ENCODE measurements around the gene FGFBP2.

The FGFBP2 gene

GRCh38 chr4:15929540-15929939 is 33.4 kb downstream of the FGFBP2 start:
- no peaks in the 10 kb centered on the region for H3K4me1 ChIP-seq (ENCODE audit: insufficient read depth, low read length, poor library complexity, severe bottlenecking)
- no peak overlapping the region for H2AFZ ChIP-seq (ENCODE audit: low read length)
- TF ChIP-seq CTCF (conservative IDR thresholded peaks at IDR 0.05; ENCODE audit: low read length) (no peak), EZH2phosphoT487 (IDR thresholded peaks at IDR 0.05; ENCODE audit: borderline replicate concordance) (no peak)
- H3K9me3 ChIP-seq (ENCODE audit: insufficient read depth, low read depth, low read length), result no peaks in the 10 kb centered on the region
- no peak overlapping the region for H3K4me2 ChIP-seq (ENCODE audit: low read depth, low read length, poor library complexity, severe bottlenecking)
- H3K4me3 ChIP-seq (ENCODE audit: low read length, poor library complexity, severe bottlenecking), result no peak overlapping the region
- no peaks in the 10 kb centered on the region for H3K79me2 ChIP-seq (ENCODE audit: insufficient read depth, low read length)
- H3K9ac ChIP-seq (ENCODE audit: low read depth, low read length, poor library complexity, severe bottlenecking), result no peak overlapping the region
- no peaks in the 10 kb centered on the region for H3K36me3 ChIP-seq (ENCODE audit: insufficient read depth, low read length)
- no peaks in the 10 kb centered on the region for H3K27me3 ChIP-seq (ENCODE audit: insufficient read depth, low read length, poor library complexity, severe bottlenecking)
- no peaks in the 10 kb centered on the region for H3K9me2 ChIP-seq (replicated peaks; ENCODE audit: low read depth, low read length)
- H4K20me1 ChIP-seq (ENCODE audit: insufficient read depth, low read length, poor library complexity, severe bottlenecking), result no peaks in the 10 kb centered on the region
- H3F3A ChIP-seq (ENCODE audit: low read depth), result no peaks in the 10 kb centered on the region

DNA sequence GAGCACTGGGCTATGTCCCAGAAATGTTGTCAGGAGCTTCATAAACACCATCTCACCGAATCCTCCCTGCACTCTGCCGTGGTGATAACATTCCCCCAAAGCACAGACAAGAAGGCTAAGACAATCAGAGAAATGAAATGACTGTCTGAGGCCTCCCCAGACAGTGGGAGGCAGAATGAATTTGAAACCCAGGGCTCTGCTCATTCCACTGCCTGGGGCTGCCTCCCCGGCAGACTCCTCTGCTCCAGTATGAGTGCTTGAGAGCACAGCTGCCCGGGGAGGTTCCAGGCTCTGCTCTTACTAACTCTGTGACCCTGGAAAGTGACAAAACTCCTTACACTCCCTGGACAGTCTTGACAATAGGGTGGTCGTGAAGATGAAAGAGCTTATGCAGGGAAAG is 34.1 kb downstream of the FGFBP2 start:
- H3K9me2 ChIP-seq (replicated peaks; ENCODE audit: low read depth, low read length), result no peaks in the 10 kb centered on the region
- H3K79me2 ChIP-seq (ENCODE audit: insufficient read depth, low read length), result no peaks in the 10 kb centered on the region
- no peaks in the 10 kb centered on the region for H3K4me1 ChIP-seq (ENCODE audit: insufficient read depth, low read length, poor library complexity, severe bottlenecking)
- no peak overlapping the region for H3K9ac ChIP-seq (ENCODE audit: low read depth, low read length, poor library complexity, severe bottlenecking)
- H4K20me1 ChIP-seq (ENCODE audit: insufficient read depth, low read length, poor library complexity, severe bottlenecking), result no peaks in the 10 kb centered on the region
- no peak overlapping the region for H3K4me3 ChIP-seq (ENCODE audit: low read length, poor library complexity, severe bottlenecking)
- no peaks in the 10 kb centered on the region for H3K27me3 ChIP-seq (ENCODE audit: insufficient read depth, low read length, poor library complexity, severe bottlenecking)
- no peaks in the 10 kb centered on the region for H3K9me3 ChIP-seq (ENCODE audit: insufficient read depth, low read depth, low read length)
- no peaks in the 10 kb centered on the region for H3F3A ChIP-seq (ENCODE audit: low read depth)
- no peak overlapping the region for H2AFZ ChIP-seq (ENCODE audit: low read length)
- TF ChIP-seq CTCF (conservative IDR thresholded peaks at IDR 0.05; ENCODE audit: low read length), result no peak
- no peak for TF ChIP-seq EZH2phosphoT487 (IDR thresholded peaks at IDR 0.05; ENCODE audit: borderline replicate concordance)
- no peak overlapping the region for H3K4me2 ChIP-seq (ENCODE audit: low read depth, low read length, poor library complexity, severe bottlenecking)
- H3K36me3 ChIP-seq (ENCODE audit: insufficient read depth, low read length), result no peaks in the 10 kb centered on the region

DNA sequence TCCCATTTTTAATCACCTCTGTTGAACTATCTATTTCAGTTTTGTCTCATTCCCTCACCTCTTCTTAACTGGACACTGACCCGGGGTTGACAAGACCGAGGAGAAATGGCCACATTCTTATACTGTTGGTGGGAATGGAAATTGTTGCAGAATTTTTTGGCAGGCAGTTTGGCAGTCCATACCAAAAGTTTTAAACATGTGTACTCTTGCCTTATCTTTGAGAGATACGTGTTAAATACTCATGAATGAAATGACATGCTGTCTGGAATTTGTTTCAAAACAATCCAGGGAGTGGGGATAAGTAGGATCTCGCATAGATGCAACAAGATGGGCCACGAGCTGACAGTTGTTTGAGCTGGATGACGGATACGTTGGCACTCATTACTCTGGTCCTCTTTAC is 36.5 kb downstream of the FGFBP2 start:
- Histone ChIP-seq H3K9ac (ENCODE audit: low read depth, low read length, poor library complexity, severe bottlenecking) (no peak overlapping the region), H3K4me3 (ENCODE audit: low read length, poor library complexity, severe bottlenecking) (no peak overlapping the region), H3K9me3 (ENCODE audit: insufficient read depth, low read depth, low read length) (no peaks in the 10 kb centered on the region), H3K9me2 (replicated peaks; ENCODE audit: low read depth, low read length) (no peaks in the 10 kb centered on the region), H2AFZ (ENCODE audit: low read length) (no peak overlapping the region), H3K4me1 (ENCODE audit: insufficient read depth, low read length, poor library complexity, severe bottlenecking) (no peaks in the 10 kb centered on the region), H3F3A (ENCODE audit: low read depth) (no peaks in the 10 kb centered on the region), H3K27me3 (ENCODE audit: insufficient read depth, low read length, poor library complexity, severe bottlenecking) (no peaks in the 10 kb centered on the region), H3K4me2 (ENCODE audit: low read depth, low read length, poor library complexity, severe bottlenecking) (no peak overlapping the region), H3K79me2 (ENCODE audit: insufficient read depth, low read length) (no peaks in the 10 kb centered on the region), H4K20me1 (ENCODE audit: insufficient read depth, low read length, poor library complexity, severe bottlenecking) (no peaks in the 10 kb centered on the region), H3K36me3 (ENCODE audit: insufficient read depth, low read length) (no peaks in the 10 kb centered on the region)
- no peak for TF ChIP-seq EZH2phosphoT487 (IDR thresholded peaks at IDR 0.05; ENCODE audit: borderline replicate concordance)
- no peak for TF ChIP-seq CTCF (conservative IDR thresholded peaks at IDR 0.05; ENCODE audit: low read length)

Data from Loucy (cell line).